Activated CD8-positive, alpha-beta memory T cell treated with anti-CD3 and anti-CD28 coated beads for 48 hours (primary cell): ENCODE results near the gene GATA3.

Experiments
- DNase-seq, 3 experiments: peaks; one replicate each; pipeline ENCODE4 v3.0.0-alpha.2; 2020; ENCODE audit warnings: low read depth in 2 of 3, low spot score in 2 of 3

GATA3 gene

GRCh38 chr10:8096931-8097330, 42.4 kb downstream of the GATA3 start:
- DNase-seq = no peak

- no peak for DNase-seq
Observed at GRCh38 chr10:8100366-8100765, 45.9 kb downstream of the GATA3 start.

GRCh38 chr10:8102708-8103401, 48.4 kb downstream of the GATA3 start:
- no peak for DNase-seq

- no peak for DNase-seq
Observed at GRCh38 chr10:8103543-8103942, 49.1 kb downstream of the GATA3 start.

- no peak for DNase-seq
Observed at GRCh38 chr10:8104005-8104404, 49.5 kb downstream of the GATA3 start.

GRCh38 chr10:8104721-8105120, 50.2 kb downstream of the GATA3 start:
- no peak for DNase-seq

GRCh38 chr10:8105932-8106331, 51.4 kb downstream of the GATA3 start:
- DNase-seq = no peak

- DNase-seq = no peak
Observed at GRCh38 chr10:8112230-8112905, 57.9 kb downstream of the GATA3 start.

GRCh38 chr10:8112942-8113442, 58.5 kb downstream of the GATA3 start:
- no peak for DNase-seq

- DNase-seq = no peak
Observed at GRCh38 chr10:8113616-8114015, 59.1 kb downstream of the GATA3 start.

- no peak for DNase-seq
Observed at GRCh38 chr10:8114741-8115617, 60.5 kb downstream of the GATA3 start.

- no peak for DNase-seq
Observed at GRCh38 chr10:8115618-8115980, 61.1 kb downstream of the GATA3 start.

- DNase-seq = no peak
Observed at GRCh38 chr10:8116474-8116873, 62.0 kb downstream of the GATA3 start.

GRCh38 chr10:8116926-8117493, 62.5 kb downstream of the GATA3 start:
- DNase-seq = no peak

GRCh38 chr10:8121201-8121890, 66.9 kb downstream of the GATA3 start:
- no peak for DNase-seq

- no peak for DNase-seq
Observed at GRCh38 chr10:8122611-8123369, 68.3 kb downstream of the GATA3 start.

GRCh38 chr10:8124436-8124835, 69.9 kb downstream of the GATA3 start:
- DNase-seq = no peak
